ENCODE data around the gene ASGR1. TPM values are rescaled to one million over a fixed set of nuclear protein-coding genes. Genes with fewer than 3 reads are reported as not detected.
A peak's percentile ranks its signal among the peaks of the same experiment; 100 is the strongest.

Gene ASGR1, protein sequence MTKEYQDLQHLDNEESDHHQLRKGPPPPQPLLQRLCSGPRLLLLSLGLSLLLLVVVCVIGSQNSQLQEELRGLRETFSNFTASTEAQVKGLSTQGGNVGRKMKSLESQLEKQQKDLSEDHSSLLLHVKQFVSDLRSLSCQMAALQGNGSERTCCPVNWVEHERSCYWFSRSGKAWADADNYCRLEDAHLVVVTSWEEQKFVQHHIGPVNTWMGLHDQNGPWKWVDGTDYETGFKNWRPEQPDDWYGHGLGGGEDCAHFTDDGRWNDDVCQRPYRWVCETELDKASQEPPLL
- total RNA-seq (2021) (6.1 and 8.0 TPM in 2 replicates), Bru-seq, nascent RNA (percentile 46 among the genes with signal in this experiment), BruChase-seq, experiment 1, labeled RNA remaining after a 2-hour chase (percentile 58 among the genes with signal in this experiment), BruChase-seq, experiment 2, labeled RNA remaining after a 6-hour chase (percentile 83 among the genes with signal in this experiment)
- long read RNA-seq, partial matches to known transcripts = 5 of 8 reads
- long read RNA-seq, other reads (novel, unspliced or antisense) = 3 of 8 reads

- Histone ChIP-seq H3K9me3 (ENCODE audit: low read depth, low read length, poor library complexity, severe bottlenecking) (no peaks in the 10 kb centered on the region), H3K36me3 (ENCODE audit: insufficient read depth, low read length, poor library complexity, severe bottlenecking) (no peaks in the 10 kb centered on the region), H3K4me3 (ENCODE audit: low read depth, low read length, poor library complexity, severe bottlenecking) (peak within 1 kb of the TSS; percentile 54), H3K27ac (ENCODE audit: low read depth, low read length, poor library complexity, severe bottlenecking) (no peak within 1 kb of the TSS), H3K27me3 (replicated peaks; ENCODE audit: insufficient read depth, low read depth, low read length, poor library complexity) (no peaks in the 10 kb centered on the region), H3K4me1 (ENCODE audit: insufficient read depth, low read length, poor library complexity, severe bottlenecking) (peaks cover 8% of the 10 kb centered on the region)
- DNase-seq (ENCODE audit: low spot score) = no peak
- ChIA-PET POLR2A (ENCODE audit: low non-redundant PET) (no interaction called here), CTCF (no interaction called here)
- no peak for TF ChIP-seq EZH2 (IDR thresholded peaks at IDR 0.05; ENCODE audit: borderline replicate concordance, low read depth, low read length, poor library complexity, severe bottlenecking)
- TF ChIP-seq, protein P1, sequence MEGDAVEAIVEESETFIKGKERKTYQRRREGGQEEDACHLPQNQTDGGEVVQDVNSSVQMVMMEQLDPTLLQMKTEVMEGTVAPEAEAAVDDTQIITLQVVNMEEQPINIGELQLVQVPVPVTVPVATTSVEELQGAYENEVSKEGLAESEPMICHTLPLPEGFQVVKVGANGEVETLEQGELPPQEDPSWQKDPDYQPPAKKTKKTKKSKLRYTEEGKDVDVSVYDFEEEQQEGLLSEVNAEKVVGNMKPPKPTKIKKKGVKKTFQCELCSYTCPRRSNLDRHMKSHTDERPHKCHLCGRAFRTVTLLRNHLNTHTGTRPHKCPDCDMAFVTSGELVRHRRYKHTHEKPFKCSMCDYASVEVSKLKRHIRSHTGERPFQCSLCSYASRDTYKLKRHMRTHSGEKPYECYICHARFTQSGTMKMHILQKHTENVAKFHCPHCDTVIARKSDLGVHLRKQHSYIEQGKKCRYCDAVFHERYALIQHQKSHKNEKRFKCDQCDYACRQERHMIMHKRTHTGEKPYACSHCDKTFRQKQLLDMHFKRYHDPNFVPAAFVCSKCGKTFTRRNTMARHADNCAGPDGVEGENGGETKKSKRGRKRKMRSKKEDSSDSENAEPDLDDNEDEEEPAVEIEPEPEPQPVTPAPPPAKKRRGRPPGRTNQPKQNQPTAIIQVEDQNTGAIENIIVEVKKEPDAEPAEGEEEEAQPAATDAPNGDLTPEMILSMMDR (conservative IDR thresholded peaks at IDR 0.05; ENCODE audit: low read depth, low read length) = no peak
- no TSS peak for BruUV-seq (replicated peaks)
- intact Hi-C loops (cut with micrococcal nuclease; ENCODE audit: unreplicated experiment) = no loop called here
Measured at GRCh38 chr17:7179317-7180254, at the start of gene ASGR1. TSS of gene ASGR1 (minus strand) at chr17:7179370. CDS start at chr17:7178563, 807 bp downstream.

- ChIA-PET POLR2A (ENCODE audit: low non-redundant PET) (no interaction called here), CTCF (no interaction called here)
- peaks cover 70% of the 10 kb centered on the region for H3K36me3 ChIP-seq (ENCODE audit: insufficient read depth, low read length, poor library complexity, severe bottlenecking)
- H3K4me3 ChIP-seq (ENCODE audit: low read depth, low read length, poor library complexity, severe bottlenecking) = no peak overlapping the region
- no peak for DNase-seq (ENCODE audit: low spot score)
- no peaks in the 10 kb centered on the region for H3K9me3 ChIP-seq (ENCODE audit: low read depth, low read length, poor library complexity, severe bottlenecking)
- no peak overlapping the region for H3K27ac ChIP-seq (ENCODE audit: low read depth, low read length, poor library complexity, severe bottlenecking)
- peaks cover 8% of the 10 kb centered on the region for H3K4me1 ChIP-seq (ENCODE audit: insufficient read depth, low read length, poor library complexity, severe bottlenecking)
- no peaks in the 10 kb centered on the region for H3K27me3 ChIP-seq (replicated peaks; ENCODE audit: insufficient read depth, low read depth, low read length, poor library complexity)
- no peak for TF ChIP-seq EZH2 (IDR thresholded peaks at IDR 0.05; ENCODE audit: borderline replicate concordance, low read depth, low read length, poor library complexity, severe bottlenecking)
- TF ChIP-seq, protein P1 (conservative IDR thresholded peaks at IDR 0.05; ENCODE audit: low read depth, low read length) = no peak
- intact Hi-C loops (cut with micrococcal nuclease; ENCODE audit: unreplicated experiment) = no loop called here
- BruUV-seq (replicated peaks) = no TSS peak
Measured at GRCh38 chr17:7228920-7229319, 49.8 kb upstream of the ASGR1 start.

Measured in A673 (cell line).